H9 (cell line): ENCODE data around the gene DAB1. TPM values are rescaled to one million over a fixed set of nuclear protein-coding genes. Genes with fewer than 3 reads are reported as not detected.

Experiments used
- DNase-seq: peaks from one replicate; pipeline ENCODE4 v3.0.0-alpha.2; 2017
- H2AFZ ChIP-seq: one replicate; pipeline ENCODE4 v1.6.1; 2013; ENCODE audit warnings: mild to moderate bottlenecking, low read length, control low read depth, moderate library complexity
- H2AK5ac ChIP-seq: 2 replicates; pipeline ENCODE4 v1.6.1; 2013; ENCODE audit warnings: low read length, control low read depth, mixed read lengths; ENCODE audit not compliant: insufficient read length
- H2BK120ac ChIP-seq: one replicate; pipeline ENCODE4 v1.6.1; 2013; ENCODE audit warnings: low read depth, mild to moderate bottlenecking, low read length, control low read depth, inconsistent platforms; ENCODE audit not compliant: poor library complexity, severe bottlenecking
- H2BK12ac ChIP-seq: 2 replicates; pipeline ENCODE4 v1.6.1; 2013; ENCODE audit warnings: low read length, control low read depth, mixed read lengths, low read depth; ENCODE audit not compliant: insufficient read length
- H2BK15ac ChIP-seq: 2 replicates; pipeline ENCODE4 v1.6.1; 2013; ENCODE audit warnings: low read depth, low read length, control low read depth
- H2BK20ac ChIP-seq: one replicate; pipeline ENCODE4 v1.6.1; 2013; ENCODE audit warnings: low read depth, mild to moderate bottlenecking, low read length, control low read depth, inconsistent platforms; ENCODE audit not compliant: poor library complexity, severe bottlenecking
- H2BK5ac ChIP-seq: 2 replicates; pipeline ENCODE4 v1.6.1; 2013; ENCODE audit warnings: low read length, control low read depth, mixed read lengths; ENCODE audit not compliant: insufficient read length
- H3K14ac ChIP-seq: 2 replicates; pipeline ENCODE4 v1.6.1; 2013; ENCODE audit warnings: low read length, control low read depth; ENCODE audit not compliant: insufficient read depth
- H3K18ac ChIP-seq: 2 replicates; pipeline ENCODE4 v1.6.1; 2013; ENCODE audit warnings: low read depth, mild to moderate bottlenecking, mixed read lengths, low read length, control low read depth; ENCODE audit not compliant: insufficient read length
- H3K23ac ChIP-seq: 2 replicates; pipeline ENCODE4 v1.6.1; 2013; ENCODE audit warnings: low read length, control low read depth, mixed read lengths, low read depth; ENCODE audit not compliant: insufficient read length
- H3K23me2 ChIP-seq: 2 replicates; pipeline ENCODE4 v1.6.1; 2013; ENCODE audit warnings: low read depth, mild to moderate bottlenecking, mixed read lengths, low read length, control low read depth; ENCODE audit not compliant: insufficient read length, poor library complexity, severe bottlenecking
- H3K27ac ChIP-seq: 2 replicates; pipeline ENCODE4 v1.5.1; 2013; ENCODE audit warnings: low read length, control low read depth, mixed read lengths, low read depth; ENCODE audit not compliant: insufficient read length
- H3K27me3 ChIP-seq: 2 replicates; pipeline ENCODE4 v1.6.1; 2013; ENCODE audit warnings: low read length, control low read depth, inconsistent platforms; ENCODE audit not compliant: insufficient read depth
- H3K4ac ChIP-seq: 2 replicates; pipeline ENCODE4 v1.6.1; 2013; ENCODE audit warnings: low read depth, mild to moderate bottlenecking, control low read depth, inconsistent platforms, low read length, moderate library complexity
- H3K4me1 ChIP-seq: 2 replicates; pipeline ENCODE4 v1.6.1; 2013; ENCODE audit warnings: low read length, control low read depth, inconsistent platforms; ENCODE audit not compliant: insufficient read depth
- H3K4me2 ChIP-seq: 2 replicates; pipeline ENCODE4 v1.6.1; 2013; ENCODE audit warnings: low read length, control low read depth, mixed read lengths; ENCODE audit not compliant: insufficient read length, insufficient read depth
- H3K56ac ChIP-seq: 2 replicates; pipeline ENCODE4 v1.6.1; 2013; ENCODE audit warnings: low read depth, mild to moderate bottlenecking, mixed read lengths, low read length, control low read depth; ENCODE audit not compliant: insufficient read length
- H3K79me1 ChIP-seq: 2 replicates; pipeline ENCODE4 v1.6.1; 2013; ENCODE audit warnings: low read depth, mild to moderate bottlenecking, moderate library complexity, low read length, control low read depth, inconsistent platforms; ENCODE audit not compliant: insufficient read depth, poor library complexity, severe bottlenecking
- H3K79me2 ChIP-seq: 2 replicates; pipeline ENCODE4 v1.6.1; 2013; ENCODE audit warnings: low read length, control low read depth, inconsistent platforms; ENCODE audit not compliant: insufficient read depth
- H3K9ac ChIP-seq: 2 replicates; pipeline ENCODE4 v1.6.1; 2013; ENCODE audit warnings: low read length, control low read depth, mixed read lengths; ENCODE audit not compliant: insufficient read length; ENCODE audit errors: extremely low read depth
- H3K9me3 ChIP-seq: one replicate; pipeline ENCODE4 v1.6.1; 2013; ENCODE audit warnings: low read depth, low read length, inconsistent platforms; ENCODE audit not compliant: control insufficient read depth
- H3T11ph ChIP-seq: one replicate; pipeline ENCODE4 v1.6.1; 2013; ENCODE audit warnings: mild to moderate bottlenecking, low read length, control low read depth, inconsistent platforms
- H4K20me1 ChIP-seq: one replicate; pipeline ENCODE4 v1.6.1; 2013; ENCODE audit not compliant: control insufficient read depth, insufficient read length, insufficient read depth
- H4K5ac ChIP-seq: 2 replicates; pipeline ENCODE4 v1.6.1; 2013; ENCODE audit warnings: low read depth, mild to moderate bottlenecking, mixed read lengths, low read length, control low read depth; ENCODE audit not compliant: insufficient read length
- H4K8ac ChIP-seq: replicated peaks from 2 replicates; pipeline ENCODE4 v1.6.1; 2013; ENCODE audit warnings: low read length, control low read depth, mixed read lengths, low read depth; ENCODE audit not compliant: insufficient read length
- H4K91ac ChIP-seq: 2 replicates; pipeline ENCODE4 v1.6.1; 2013; ENCODE audit warnings: low read depth, mild to moderate bottlenecking, moderate library complexity, mixed read lengths, low read length, control low read depth; ENCODE audit not compliant: insufficient read length
- H3K27ac Mint-ChIP-seq, 3 experiments: 2 replicates in 2 of 3; 3 replicates in 1 of 3; pipeline ENCODE4 v1.8.0; 2020 to 2021; ENCODE audit warnings: mixed read lengths in 3 of 3, mild to moderate bottlenecking in 1 of 3, moderate library complexity in 1 of 3
- H3K27me3 Mint-ChIP-seq: 2 replicates; pipeline ENCODE4 v1.8.0; 2021; ENCODE audit warnings: low read depth, mild to moderate bottlenecking, moderate library complexity, mixed read lengths
- H3K36me3 Mint-ChIP-seq, 3 experiments: 2 replicates in 2 of 3; 3 replicates in 1 of 3; pipeline ENCODE4 v1.8.0; 2020 to 2021; ENCODE audit warnings: low read depth in 3 of 3, mixed read lengths in 3 of 3; ENCODE audit not compliant: insufficient read depth in 1 of 3
- H3K4me1 Mint-ChIP-seq, 2 experiments: 2 replicates each; pipeline ENCODE4 v1.8.0; 2020; ENCODE audit warnings: mixed read lengths in 2 of 2
- H3K4me3 Mint-ChIP-seq, 2 experiments: 2 replicates in 1 of 2; 3 replicates in 1 of 2; pipeline ENCODE4 v1.8.0; 2020 to 2021; ENCODE audit warnings: mild to moderate bottlenecking in 2 of 2, mixed read lengths in 2 of 2, moderate library complexity in 1 of 2
- H3K9me3 Mint-ChIP-seq, 2 experiments: 2 replicates in 1 of 2; 3 replicates in 1 of 2; pipeline ENCODE4 v1.8.0; 2020; ENCODE audit warnings: mild to moderate bottlenecking in 2 of 2, mixed read lengths in 2 of 2, moderate library complexity in 1 of 2
- WGBS: extraction: QIAGEN DNeasy Blood & Tissue Kit; methylation state at CpG from one replicate; pipeline ENCODE4 v1.1.7; 2013; ENCODE audit warnings: missing lambda C conversion rate, low lambda C conversion rate, mixed read lengths; ENCODE audit not compliant: insufficient read length; ENCODE audit errors: extremely low coverage; 5-methylcytosine and 5-hydroxymethylcytosine counted together
- total RNA-seq: library from RNA; stranded (reverse); gene quantifications from 2 replicates; pipeline ENCODE4 v1.2.1, GENCODE V29; 2021
- TF ChIP-seq, protein P1 (sequence below): fragments of 200-600 bp; sonication (generic); conservative IDR thresholded peaks from 3 replicates; pipeline ENCODE4 v1.8.0; 2021; ENCODE audit warnings: antibody characterized with exemption, mild to moderate bottlenecking

Gene DAB1
- total RNA-seq, 1 experiment from 2014 or later = 9.3 TPM

DNA sequence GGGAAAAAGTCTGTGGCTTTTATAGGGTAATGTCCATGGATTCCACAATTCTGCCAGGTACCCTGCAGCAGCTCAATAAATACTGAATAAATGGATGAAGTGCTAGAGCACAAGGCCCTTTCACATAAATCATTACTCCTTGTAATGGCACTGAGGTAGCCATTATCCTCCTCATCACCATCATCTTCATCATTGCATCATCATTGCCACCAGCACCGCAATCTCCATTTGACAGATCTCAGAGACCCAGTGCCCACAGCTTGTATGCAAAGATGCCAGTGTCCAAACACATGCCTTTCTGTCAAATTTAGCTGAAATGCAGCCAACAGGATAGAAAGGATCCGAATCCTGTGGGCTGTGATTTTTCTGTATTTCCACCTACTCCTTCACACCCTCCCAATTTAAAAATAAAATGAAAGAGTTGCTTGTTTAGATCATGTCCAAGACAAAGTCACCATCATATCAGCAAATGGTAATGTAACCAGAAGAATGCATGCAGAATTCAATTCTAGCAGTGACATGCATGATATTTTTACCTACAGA is 17.4 kb downstream of the DAB1 start:
- H3K4me3 Mint-ChIP-seq = no peak overlapping the region
- H3K4ac ChIP-seq = no peak overlapping the region
- H2BK20ac ChIP-seq = no peak overlapping the region
- H2BK5ac ChIP-seq = no peak overlapping the region
- H3K27ac Mint-ChIP-seq = no peak overlapping the region
- DNase-seq = no peak
- H2AK5ac ChIP-seq = no peak overlapping the region
- H3K18ac ChIP-seq = no peak overlapping the region
- H3K4me1 Mint-ChIP-seq = peaks cover 32% of the 10 kb centered on the region in 2 experiments
- no peaks in the 10 kb centered on the region for H3K27me3 Mint-ChIP-seq
- no peak overlapping the region for H4K5ac ChIP-seq
- H3K27me3 ChIP-seq = no peaks in the 10 kb centered on the region
- no peak overlapping the region for H3K23ac ChIP-seq
- H4K20me1 ChIP-seq = no peaks in the 10 kb centered on the region
- H3K9me3 Mint-ChIP-seq = no peaks in the 10 kb centered on the region
- WGBS = no CpG with 5 or more reads among the region's 2 CpGs
- H4K8ac ChIP-seq = no peak overlapping the region
- no peak overlapping the region for H3K27ac ChIP-seq
- H3T11ph ChIP-seq = no peak overlapping the region
- H3K9me3 ChIP-seq = no peaks in the 10 kb centered on the region
- H2AFZ ChIP-seq = no peak overlapping the region
- no peak overlapping the region for H4K91ac ChIP-seq
- no peaks in the 10 kb centered on the region for H3K36me3 Mint-ChIP-seq
- H2BK15ac ChIP-seq = no peak overlapping the region
- TF ChIP-seq, protein P1, sequence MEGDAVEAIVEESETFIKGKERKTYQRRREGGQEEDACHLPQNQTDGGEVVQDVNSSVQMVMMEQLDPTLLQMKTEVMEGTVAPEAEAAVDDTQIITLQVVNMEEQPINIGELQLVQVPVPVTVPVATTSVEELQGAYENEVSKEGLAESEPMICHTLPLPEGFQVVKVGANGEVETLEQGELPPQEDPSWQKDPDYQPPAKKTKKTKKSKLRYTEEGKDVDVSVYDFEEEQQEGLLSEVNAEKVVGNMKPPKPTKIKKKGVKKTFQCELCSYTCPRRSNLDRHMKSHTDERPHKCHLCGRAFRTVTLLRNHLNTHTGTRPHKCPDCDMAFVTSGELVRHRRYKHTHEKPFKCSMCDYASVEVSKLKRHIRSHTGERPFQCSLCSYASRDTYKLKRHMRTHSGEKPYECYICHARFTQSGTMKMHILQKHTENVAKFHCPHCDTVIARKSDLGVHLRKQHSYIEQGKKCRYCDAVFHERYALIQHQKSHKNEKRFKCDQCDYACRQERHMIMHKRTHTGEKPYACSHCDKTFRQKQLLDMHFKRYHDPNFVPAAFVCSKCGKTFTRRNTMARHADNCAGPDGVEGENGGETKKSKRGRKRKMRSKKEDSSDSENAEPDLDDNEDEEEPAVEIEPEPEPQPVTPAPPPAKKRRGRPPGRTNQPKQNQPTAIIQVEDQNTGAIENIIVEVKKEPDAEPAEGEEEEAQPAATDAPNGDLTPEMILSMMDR = no peak
- no peak overlapping the region for H3K14ac ChIP-seq
- peaks cover 7% of the 10 kb centered on the region; the same call in 1 of the 2 replicates for H3K4me1 ChIP-seq
- no peaks in the 10 kb centered on the region for H3K23me2 ChIP-seq
- no peak overlapping the region for H3K56ac ChIP-seq
- no peak overlapping the region for H2BK12ac ChIP-seq
- H2BK120ac ChIP-seq = no peak overlapping the region
- H3K79me2 ChIP-seq = peaks cover 4% of the 10 kb centered on the region
- H3K4me2 ChIP-seq = no peak overlapping the region
- no peaks in the 10 kb centered on the region for H3K79me1 ChIP-seq
- no peak overlapping the region for H3K9ac ChIP-seq
